GM12875 (cell line): ENCODE results near the gene UBR3.

Source experiments
- H3K4me3 ChIP-seq: one replicate; pipeline ENCODE4 v1.5.1; 2011; ENCODE audit warnings: low read depth, low read length, control low read depth
- TF ChIP-seq, protein P1 (sequence below): IDR thresholded peaks from 2 replicates; pipeline ENCODE4 v1.5.1; 2011; ENCODE audit warnings: low read depth, mild to moderate bottlenecking, control low read depth, inconsistent platforms, low read length, moderate library complexity, borderline replicate concordance; ENCODE audit not compliant: insufficient read depth

UBR3 gene

DNA sequence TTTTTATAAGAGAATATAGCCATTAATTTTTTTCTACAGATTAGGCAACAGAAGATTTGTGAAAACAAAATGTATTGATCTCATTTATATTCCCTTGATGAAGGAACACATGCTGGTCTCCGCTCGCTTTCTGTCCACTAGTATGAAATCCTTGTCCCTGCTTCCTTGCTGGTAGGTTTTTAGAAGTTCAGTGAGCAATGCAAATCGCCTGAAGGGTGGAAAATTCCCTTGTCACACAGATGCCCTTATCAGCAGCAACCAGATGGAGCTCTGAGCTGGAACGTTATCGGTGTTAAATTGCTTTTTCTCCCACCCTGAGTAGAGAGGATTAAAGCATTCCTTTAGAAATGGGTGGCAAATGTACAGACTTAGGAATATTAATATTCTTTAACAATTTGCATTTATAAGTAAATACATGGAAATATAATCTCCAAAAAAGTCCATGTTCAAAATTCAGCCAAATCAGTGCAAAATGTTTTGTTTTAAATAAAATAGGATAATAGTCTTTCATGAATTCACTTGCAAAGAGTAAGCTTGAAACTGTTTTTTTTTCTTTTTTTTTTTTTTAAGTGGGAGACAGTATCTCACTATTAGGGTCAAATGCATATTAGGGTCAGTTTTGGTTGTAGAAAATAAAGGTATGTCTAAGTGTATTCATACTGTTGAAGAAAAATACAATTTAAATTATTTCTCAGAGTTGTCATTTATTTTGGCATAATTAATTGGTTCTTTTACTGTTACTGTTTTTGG lies 186.7 kb downstream of the UBR3 start:
- H3K4me3 ChIP-seq, result no peak overlapping the region
- TF ChIP-seq, protein P1, sequence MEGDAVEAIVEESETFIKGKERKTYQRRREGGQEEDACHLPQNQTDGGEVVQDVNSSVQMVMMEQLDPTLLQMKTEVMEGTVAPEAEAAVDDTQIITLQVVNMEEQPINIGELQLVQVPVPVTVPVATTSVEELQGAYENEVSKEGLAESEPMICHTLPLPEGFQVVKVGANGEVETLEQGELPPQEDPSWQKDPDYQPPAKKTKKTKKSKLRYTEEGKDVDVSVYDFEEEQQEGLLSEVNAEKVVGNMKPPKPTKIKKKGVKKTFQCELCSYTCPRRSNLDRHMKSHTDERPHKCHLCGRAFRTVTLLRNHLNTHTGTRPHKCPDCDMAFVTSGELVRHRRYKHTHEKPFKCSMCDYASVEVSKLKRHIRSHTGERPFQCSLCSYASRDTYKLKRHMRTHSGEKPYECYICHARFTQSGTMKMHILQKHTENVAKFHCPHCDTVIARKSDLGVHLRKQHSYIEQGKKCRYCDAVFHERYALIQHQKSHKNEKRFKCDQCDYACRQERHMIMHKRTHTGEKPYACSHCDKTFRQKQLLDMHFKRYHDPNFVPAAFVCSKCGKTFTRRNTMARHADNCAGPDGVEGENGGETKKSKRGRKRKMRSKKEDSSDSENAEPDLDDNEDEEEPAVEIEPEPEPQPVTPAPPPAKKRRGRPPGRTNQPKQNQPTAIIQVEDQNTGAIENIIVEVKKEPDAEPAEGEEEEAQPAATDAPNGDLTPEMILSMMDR, result no peak

DNA sequence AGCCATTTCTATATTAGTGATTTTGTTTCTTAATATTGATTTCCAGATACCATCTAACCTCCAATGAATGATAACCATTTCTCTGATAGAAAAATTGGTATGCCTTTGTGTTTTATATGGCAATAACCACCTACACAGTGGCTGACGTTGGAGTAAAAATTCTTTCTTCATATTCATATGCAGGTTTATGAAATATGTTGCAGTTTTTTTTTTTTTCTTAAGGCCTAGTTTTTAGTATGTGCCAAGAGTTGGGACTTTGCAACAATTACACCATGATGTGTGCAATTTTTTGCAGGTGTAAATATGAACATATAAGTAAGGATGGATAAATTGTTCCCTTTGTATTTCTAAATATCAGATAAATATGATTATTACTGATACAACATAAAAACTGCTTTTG lies 187.5 kb downstream of the UBR3 start:
- TF ChIP-seq, protein P1, result no peak
- H3K4me3 ChIP-seq, result no peak overlapping the region

DNA sequence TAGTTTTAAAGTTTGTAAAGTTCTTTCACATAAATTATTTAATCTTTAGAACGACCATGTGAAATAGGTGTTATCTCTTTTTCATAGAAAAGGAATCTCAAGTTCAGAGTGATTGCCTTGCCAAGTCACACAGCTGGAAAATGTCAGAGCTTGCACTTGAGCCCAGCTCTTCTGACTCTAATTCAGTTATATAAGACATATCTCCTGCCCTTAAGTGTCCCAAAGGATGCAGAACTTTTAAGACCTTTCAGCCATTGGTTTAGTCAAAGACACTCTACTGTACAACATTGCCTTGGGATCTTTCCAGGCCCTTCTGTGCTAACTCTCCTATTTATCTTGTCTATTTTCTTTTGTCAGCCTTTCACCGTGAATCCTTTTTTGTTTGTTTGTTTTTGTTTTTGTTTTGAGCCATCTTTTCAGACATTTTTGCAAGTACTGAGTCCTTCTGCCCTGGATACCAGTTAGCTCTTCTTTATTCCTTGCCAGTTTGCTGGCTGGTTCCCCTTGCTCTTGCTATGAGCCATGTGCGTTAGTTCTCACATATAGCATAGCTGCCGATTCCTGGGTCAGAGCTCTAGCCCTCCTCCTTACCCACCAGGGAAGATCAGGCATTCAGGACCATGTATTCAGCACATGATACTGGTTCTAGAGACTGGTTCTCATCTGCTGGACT lies 190.7 kb downstream of the UBR3 start:
- no peak overlapping the region for H3K4me3 ChIP-seq
- TF ChIP-seq, protein P1, result no peak

DNA sequence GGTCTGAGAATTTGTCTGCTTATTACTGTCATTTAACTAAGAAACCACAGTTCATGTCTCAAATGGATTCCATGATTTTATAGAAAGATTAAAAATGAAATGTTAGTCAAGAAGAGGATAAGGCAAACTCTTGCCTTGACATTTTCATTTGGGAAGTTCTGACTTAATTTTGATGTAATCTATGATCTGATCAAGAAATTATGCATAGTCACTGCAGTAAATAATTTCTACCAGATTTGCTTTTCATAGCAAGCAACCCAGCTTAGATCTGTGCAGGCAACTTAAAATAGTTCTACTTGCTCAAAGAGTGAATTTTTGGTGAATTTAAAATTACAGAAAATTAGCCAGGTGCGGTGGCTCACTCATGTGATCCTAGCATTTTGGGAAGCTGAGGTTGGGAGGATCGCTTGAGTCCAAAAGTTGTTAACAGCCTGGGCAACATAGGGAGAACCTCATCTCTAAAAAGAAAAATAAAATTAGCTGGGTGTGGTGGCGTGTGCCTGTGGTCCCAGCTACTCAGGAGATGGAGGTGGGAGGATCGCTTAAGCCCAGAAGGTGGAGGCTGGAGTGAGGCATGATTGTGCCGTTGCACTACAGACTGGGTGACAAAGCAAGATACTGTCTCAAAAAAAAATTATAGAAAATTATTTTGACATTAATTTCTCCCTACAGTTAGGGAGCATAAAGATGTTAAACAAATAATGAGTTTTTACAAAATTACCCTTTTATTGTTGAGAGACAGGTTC lies 192.0 kb downstream of the UBR3 start:
- H3K4me3 ChIP-seq, result no peak overlapping the region
- TF ChIP-seq, protein P1, result no peak

DNA sequence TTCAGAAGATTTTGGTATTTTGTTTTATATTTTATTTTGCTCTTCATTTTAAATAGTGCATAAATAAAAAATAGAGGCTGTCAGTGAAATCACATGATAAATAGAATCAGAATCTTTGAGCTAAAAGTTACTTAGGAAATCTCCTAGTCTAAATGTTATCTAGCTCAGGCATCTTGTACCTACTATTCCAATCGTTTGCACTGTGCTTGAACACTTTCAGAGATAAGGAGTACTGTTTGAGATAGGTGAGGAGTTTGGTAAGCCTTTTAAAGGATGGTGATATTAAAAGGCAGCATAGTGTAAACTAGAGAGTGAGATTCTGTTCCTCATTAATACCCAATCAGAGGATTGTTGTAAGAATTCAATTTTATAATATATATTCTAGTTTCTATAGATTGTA lies 193.5 kb downstream of the UBR3 start:
- TF ChIP-seq, protein P1, result no peak
- H3K4me3 ChIP-seq, result no peak overlapping the region

DNA sequence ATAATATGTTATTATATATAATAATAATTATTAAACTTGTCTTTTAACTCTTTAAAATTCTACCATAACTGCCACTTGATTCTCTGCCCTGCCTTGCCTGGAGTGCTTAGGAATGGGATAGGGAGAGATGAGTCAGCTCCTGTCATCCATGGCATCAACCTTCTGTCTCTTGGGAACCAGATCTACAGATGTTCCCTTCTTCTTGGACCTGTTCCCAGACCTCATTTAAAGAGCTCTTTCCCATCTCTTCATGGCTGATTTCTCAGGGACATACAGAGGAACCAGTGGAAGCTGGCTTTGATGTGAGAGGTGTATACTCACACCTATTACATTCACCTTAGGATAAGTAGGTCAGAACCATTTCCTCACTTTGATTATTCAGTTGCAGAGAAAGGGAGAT lies 195.4 kb downstream of the UBR3 start:
- no peak overlapping the region for H3K4me3 ChIP-seq
- TF ChIP-seq, protein P1, result no peak

DNA sequence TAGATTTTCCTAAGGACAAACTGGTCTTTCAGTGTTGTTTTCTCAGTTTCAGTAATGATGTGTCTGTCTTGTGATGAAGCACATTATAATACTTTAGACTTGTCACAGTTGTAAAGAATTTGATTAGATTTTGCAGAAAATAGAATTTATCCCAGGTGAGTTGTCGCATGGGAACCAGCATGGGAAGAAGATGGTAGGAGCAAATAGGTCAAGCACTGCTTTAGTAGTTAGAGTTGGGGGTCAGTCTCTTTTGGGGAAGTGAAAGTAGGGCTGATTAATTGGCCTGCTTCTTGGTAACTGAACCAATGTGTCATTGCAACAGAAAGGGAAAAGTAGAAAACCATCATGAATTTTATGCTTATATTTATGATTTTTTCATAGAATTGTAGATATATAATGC lies 197.5 kb downstream of the UBR3 start:
- TF ChIP-seq, protein P1, result no peak

More for the DNA sequence above, 197.5 kb downstream of the UBR3 start:
- no peak overlapping the region for H3K4me3 ChIP-seq
